ENCODE data around the gene DGKG.

GRCh38 chr3:186167646-186168395 is 194.2 kb downstream of the DGKG start:
- TF ChIP-seq CTCF (IDR thresholded peaks at IDR 0.05), result no peak
- TF ChIP-seq POLR2A (IDR thresholded peaks at IDR 0.05), result no peak

Data from testis (tissue), 2 donors.